Mononuclear cell (primary cell): Measurements from ENCODE around the gene ACOX3. TPM values are rescaled to one million over a fixed set of nuclear protein-coding genes. Genes with fewer than 3 reads are reported as not detected.
"Not testable (repeated sequence)": the region's sequence is repeated elsewhere in the genome, so short reads cannot be mapped to it uniquely, and the experiment has no call there.

Source experiments
- H3K27me3 ChIP-seq: 2 replicates; pipeline ENCODE4 v1.6.0; 2011; ENCODE audit warnings: low read length, control low read depth; ENCODE audit not compliant: insufficient read depth
- H3K4me1 ChIP-seq: 2 replicates; pipeline ENCODE4 v1.5.1; 2011; ENCODE audit warnings: mild to moderate bottlenecking, low read length, control low read depth; ENCODE audit not compliant: insufficient read depth
- H3K4me3 ChIP-seq: 2 replicates; pipeline ENCODE4 v1.5.1; 2011; ENCODE audit warnings: mild to moderate bottlenecking, low read length, moderate library complexity
- H3K9me3 ChIP-seq: 2 replicates; pipeline ENCODE4 v1.5.1; 2011; ENCODE audit warnings: low read depth, mild to moderate bottlenecking, control low read depth, low read length
- total RNA-seq: library from RNA; depleted of rRNA; stranded (reverse); fragments of >200 nt; gene quantifications from one replicate; pipeline ENCODE4 v1.2.3, GENCODE V29; 2012

Gene ACOX3
- total RNA-seq, 1 donor = 5.1 TPM

GRCh38 chr4:8427761-8428287 is 12.7 kb downstream of the ACOX3 start:
- peak overlapping the region; percentile 61 for H3K4me3 ChIP-seq
- H3K9me3 ChIP-seq = no peaks in the 10 kb centered on the region
- H3K4me1 ChIP-seq = peaks cover 17% of the 10 kb centered on the region
- H3K27me3 ChIP-seq = no peaks in the 10 kb centered on the region

- Histone ChIP-seq H3K4me1 (peaks cover 17% of the 10 kb centered on the region), H3K4me3 (no peak overlapping the region), H3K9me3 (no peaks in the 10 kb centered on the region), H3K27me3 (no peaks in the 10 kb centered on the region)
Measured at GRCh38 chr4:8427262-8427661, 13.3 kb downstream of the ACOX3 start.

- no peak overlapping the region for H3K4me3 ChIP-seq
Measured at GRCh38 chr4:8422786-8423185, 17.7 kb downstream of the ACOX3 start.

GRCh38 chr4:8422327-8422726 is 18.2 kb downstream of the ACOX3 start:
- H3K4me3 ChIP-seq = no peak overlapping the region
- peaks cover 18% of the 10 kb centered on the region for H3K4me1 ChIP-seq
- no peaks in the 10 kb centered on the region for H3K9me3 ChIP-seq
- no peaks in the 10 kb centered on the region for H3K27me3 ChIP-seq

More at GRCh38 chr4:8422786-8423185, 17.7 kb downstream of the ACOX3 start:
- H3K27me3 ChIP-seq = no peaks in the 10 kb centered on the region
- H3K9me3 ChIP-seq = no peaks in the 10 kb centered on the region
- peaks cover 23% of the 10 kb centered on the region for H3K4me1 ChIP-seq

GRCh38 chr4:8420151-8420550 is 20.4 kb downstream of the ACOX3 start:
- H3K4me1 ChIP-seq = peaks cover 15% of the 10 kb centered on the region
- not testable (repeated sequence) for H3K9me3 ChIP-seq, H3K4me3 ChIP-seq, H3K27me3 ChIP-seq

DNA sequence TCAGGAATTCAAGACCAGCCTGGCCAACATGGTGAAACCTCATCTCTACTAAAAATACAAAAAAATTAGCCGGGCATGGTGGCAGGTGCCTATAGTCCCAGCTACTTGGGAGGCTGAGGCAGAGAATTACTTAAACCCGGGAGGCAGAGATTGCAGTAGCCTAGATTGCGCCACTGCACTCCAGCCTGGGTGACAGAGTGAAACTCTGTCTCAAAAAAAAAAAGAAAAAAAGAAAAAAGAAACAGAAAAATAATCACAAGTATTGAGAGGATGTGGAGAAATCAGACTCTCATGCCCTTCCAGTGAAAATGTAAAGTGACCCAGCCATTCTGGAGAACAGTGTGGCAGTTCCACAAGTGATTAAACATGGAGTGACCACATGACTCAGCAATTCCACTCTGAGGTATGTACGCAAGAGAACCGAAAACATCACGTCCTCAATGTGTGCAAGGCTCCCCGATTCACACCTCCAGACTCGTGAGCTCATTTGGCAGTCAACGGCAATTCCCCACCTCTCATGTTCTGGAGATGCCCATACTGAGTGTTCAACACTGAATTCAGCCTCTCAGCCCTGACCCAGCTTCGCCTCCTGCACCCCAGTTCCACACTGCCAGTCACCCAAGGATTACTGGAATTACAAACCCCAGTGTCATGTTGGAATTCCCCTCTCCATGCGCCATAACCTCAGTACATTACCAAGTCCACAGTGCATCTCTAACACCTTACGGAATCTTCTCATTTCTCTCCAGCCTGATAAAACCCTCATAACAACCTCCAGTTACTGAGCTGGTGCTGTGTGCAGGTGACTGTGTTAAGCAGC is 21.1 kb downstream of the ACOX3 start:
- no peaks in the 10 kb centered on the region for H3K27me3 ChIP-seq
- no peak overlapping the region for H3K4me3 ChIP-seq
- peaks cover 15% of the 10 kb centered on the region for H3K4me1 ChIP-seq
- H3K9me3 ChIP-seq = no peaks in the 10 kb centered on the region

DNA sequence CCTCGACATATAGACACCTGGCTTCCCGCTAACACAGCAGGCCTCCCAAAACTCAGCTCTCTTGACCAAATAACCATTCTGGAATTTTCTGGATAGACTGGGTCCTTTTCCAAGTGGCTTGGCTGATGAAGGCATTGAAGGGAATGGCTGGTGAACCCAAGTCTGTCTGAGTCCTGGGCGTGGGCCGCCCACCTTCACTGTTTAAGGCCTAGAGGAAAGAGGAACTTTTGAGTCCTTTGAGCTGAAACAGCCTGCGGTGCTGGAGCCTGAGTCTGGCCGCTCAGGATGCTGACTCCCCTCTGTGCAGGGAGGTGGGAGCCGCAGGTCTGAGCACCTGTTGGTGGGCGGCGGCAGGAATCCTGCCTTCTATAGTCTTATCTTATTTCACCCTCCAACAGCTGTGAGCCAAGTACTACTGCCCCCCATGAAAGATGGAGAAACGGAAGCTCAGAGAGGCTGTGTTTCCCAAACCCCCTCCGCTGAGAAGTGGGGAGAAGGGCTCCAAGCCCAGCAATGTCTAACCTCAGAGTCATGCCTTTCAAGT is 23.4 kb downstream of the ACOX3 start:
- H3K27me3 ChIP-seq = no peaks in the 10 kb centered on the region
- H3K4me1 ChIP-seq = peaks cover 15% of the 10 kb centered on the region
- no peaks in the 10 kb centered on the region for H3K9me3 ChIP-seq
- no peak overlapping the region for H3K4me3 ChIP-seq

GRCh38 chr4:8414377-8414776 is 26.1 kb downstream of the ACOX3 start:
- H3K4me3 ChIP-seq = no peak overlapping the region
- no peaks in the 10 kb centered on the region for H3K9me3 ChIP-seq
- H3K4me1 ChIP-seq = peaks cover 23% of the 10 kb centered on the region
- H3K27me3 ChIP-seq = no peaks in the 10 kb centered on the region

- peaks cover 13% of the 10 kb centered on the region for H3K4me1 ChIP-seq
Measured at GRCh38 chr4:8412288-8412687, 28.2 kb downstream of the ACOX3 start.

DNA sequence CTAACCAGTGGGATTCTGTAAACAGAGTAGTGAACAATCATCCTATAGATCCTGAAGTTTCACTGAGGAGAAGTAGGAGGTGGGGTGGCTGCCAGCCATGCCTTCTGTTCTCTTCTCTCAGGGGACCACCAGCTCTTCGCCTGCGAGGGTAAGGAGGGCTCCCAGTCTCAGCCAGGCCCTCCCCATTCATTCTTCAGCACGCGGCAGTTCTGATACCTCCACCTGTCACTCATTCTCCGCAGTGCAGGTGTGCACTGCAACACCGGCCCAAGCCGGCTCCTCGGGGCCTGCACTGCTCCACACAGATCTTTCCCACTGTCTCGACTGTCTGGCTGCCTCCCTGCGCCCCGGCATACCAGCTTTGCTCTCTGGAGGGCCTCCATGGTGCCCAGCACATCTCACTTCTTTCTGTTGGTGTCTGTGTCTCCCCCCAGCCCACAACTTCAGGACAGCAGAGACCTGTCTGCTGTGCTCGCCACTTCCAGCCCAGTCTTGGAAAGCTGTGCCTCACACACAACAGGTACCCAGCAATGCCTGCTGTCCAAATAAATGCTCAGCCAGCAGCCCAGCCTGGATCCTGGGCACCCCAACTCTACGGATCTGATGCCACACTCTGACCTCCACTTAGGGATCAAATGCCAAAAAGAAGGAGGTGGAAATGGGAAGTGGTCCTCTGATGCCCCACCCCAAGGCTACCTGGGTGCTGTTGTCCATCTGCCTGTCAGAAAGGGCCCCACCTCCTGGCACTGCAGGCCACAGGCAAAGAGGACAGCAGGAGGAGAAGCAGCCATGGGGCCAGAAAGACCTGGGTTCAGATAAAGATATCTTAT is 29.0 kb downstream of the ACOX3 start:
- H3K4me3 ChIP-seq = no peak overlapping the region
- H3K4me1 ChIP-seq = peaks cover 13% of the 10 kb centered on the region
- H3K27me3 ChIP-seq = no peaks in the 10 kb centered on the region
- no peaks in the 10 kb centered on the region for H3K9me3 ChIP-seq

More at GRCh38 chr4:8412288-8412687, 28.2 kb downstream of the ACOX3 start:
- Histone ChIP-seq H3K27me3 (no peaks in the 10 kb centered on the region), H3K4me3 (no peak overlapping the region), H3K9me3 (no peaks in the 10 kb centered on the region)

DNA sequence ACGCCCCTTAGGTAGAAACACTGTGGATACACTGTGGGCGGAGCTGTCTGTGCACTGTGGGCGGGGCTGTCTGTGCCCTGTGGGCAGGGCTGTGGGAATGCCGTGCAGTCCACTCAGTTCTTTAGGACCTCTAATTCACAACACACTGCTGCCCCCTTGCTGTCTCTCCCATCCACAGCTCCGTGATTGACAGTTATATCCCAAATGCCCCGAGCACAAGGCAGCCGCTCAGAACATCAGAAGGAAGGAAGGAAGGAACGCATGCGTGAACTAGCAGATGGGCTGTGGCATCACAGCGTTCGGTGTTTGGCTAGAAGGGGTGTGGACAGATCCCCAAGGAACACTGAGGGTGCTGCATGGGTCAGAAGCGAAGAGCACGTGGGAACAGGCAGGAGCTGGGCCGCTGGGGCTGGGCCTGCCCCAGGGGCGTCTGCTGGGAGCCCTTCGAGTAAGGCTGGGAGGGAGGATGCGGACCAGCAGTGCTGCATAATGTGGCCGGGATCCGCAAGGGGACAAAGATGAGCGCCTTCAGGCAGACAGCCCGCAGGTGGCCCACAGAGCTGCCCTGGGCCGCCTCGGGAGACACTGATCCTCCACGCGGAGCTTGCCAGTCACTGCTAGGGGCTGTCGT is 29.8 kb downstream of the ACOX3 start:
- Histone ChIP-seq H3K9me3 (no peaks in the 10 kb centered on the region), H3K4me1 (peaks cover 13% of the 10 kb centered on the region), H3K4me3 (no peak overlapping the region), H3K27me3 (no peaks in the 10 kb centered on the region)

DNA sequence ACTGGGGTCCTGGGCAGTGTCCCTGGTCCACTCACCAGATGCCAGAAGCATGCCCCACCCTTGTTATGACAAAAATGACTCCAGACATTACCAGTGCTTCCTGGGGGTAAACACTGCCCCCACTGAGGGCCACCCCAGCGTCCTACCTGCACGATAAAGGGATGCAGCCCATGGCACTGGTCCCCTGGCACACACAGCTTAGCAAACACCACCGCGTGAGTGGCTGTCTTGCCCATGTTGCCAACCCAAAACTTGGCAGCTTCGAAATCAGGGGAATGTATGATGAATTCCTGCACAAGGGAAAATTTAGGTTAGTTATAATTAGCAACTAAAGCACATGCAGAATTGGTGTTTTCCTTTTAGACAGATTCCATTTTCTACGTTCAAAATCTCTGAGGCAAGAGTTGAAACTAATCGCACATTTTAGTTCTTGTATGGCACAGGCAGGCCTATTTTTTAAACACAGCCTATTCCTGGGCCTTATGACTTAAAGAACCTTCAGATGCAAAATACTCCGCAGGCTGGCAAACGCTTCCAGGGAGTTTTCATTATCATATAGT is 30.4 kb downstream of the ACOX3 start:
- Histone ChIP-seq H3K4me3 (no peak overlapping the region), H3K4me1 (peaks cover 13% of the 10 kb centered on the region), H3K9me3 (no peaks in the 10 kb centered on the region)

GRCh38 chr4:8409264-8410065 is 31.1 kb downstream of the ACOX3 start:
- no peaks in the 10 kb centered on the region for H3K27me3 ChIP-seq
- peaks cover 13% of the 10 kb centered on the region for H3K4me1 ChIP-seq
- H3K9me3 ChIP-seq = no peaks in the 10 kb centered on the region
- no peak overlapping the region for H3K4me3 ChIP-seq

More for the DNA sequence above, 30.4 kb downstream of the ACOX3 start:
- H3K27me3 ChIP-seq = no peaks in the 10 kb centered on the region

- Histone ChIP-seq H3K9me3 (no peaks in the 10 kb centered on the region), H3K27me3 (no peaks in the 10 kb centered on the region), H3K4me3 (no peak overlapping the region), H3K4me1 (peaks cover 16% of the 10 kb centered on the region)
Measured at GRCh38 chr4:8407756-8408155, 32.8 kb downstream of the ACOX3 start.
